Natural killer cell treated with Interleukin-12 subunit alpha and Interleukin-12 subunit beta and Interleukin-15 and Interleukin-18, amount 100 ng/mL, for 72 hours (primary cell): Measurements from ENCODE around the gene IL1RAPL2. TPM values are rescaled to one million over a fixed set of nuclear protein-coding genes. Genes with fewer than 3 reads are reported as not detected.

Experiments
- ATAC-seq, 2 donors: fragments of 150-1000 bp; cut with Tn5 transposase in 1 of 2; sonication (Bioruptor Pico), chemical (Tn5 transposase) in 1 of 2; 2 replicates each; pipeline ENCODE4 v1.10.0; 2021
- DNase-seq: peaks from one replicate; pipeline ENCODE4 v3.0.0; 2022; ENCODE audit warnings: low spot score
- H3K27ac Mint-ChIP-seq, 2 donors: 1 replicate in 1 of 2; 2 replicates in 1 of 2; pipeline ENCODE4 v1.8.0; 2022; ENCODE audit warnings: mixed read lengths in 2 of 2, mild to moderate bottlenecking in 1 of 2, moderate library complexity in 1 of 2
- H3K27me3 Mint-ChIP-seq, 2 donors: 1 replicate in 1 of 2; 2 replicates in 1 of 2; pipeline ENCODE4 v1.8.0; 2022; ENCODE audit warnings: mixed read lengths in 2 of 2
- H3K36me3 Mint-ChIP-seq: one replicate; pipeline ENCODE4 v1.8.0; 2022; ENCODE audit warnings: mixed read lengths
- H3K4me1 Mint-ChIP-seq, 2 donors: 1 replicate in 1 of 2; 2 replicates in 1 of 2; pipeline ENCODE4 v1.8.0; 2022; ENCODE audit warnings: low read depth in 2 of 2, mixed read lengths in 2 of 2, mild to moderate bottlenecking in 1 of 2
- H3K4me3 Mint-ChIP-seq: one replicate; pipeline ENCODE4 v1.8.0; 2022; ENCODE audit warnings: mixed read lengths
- H3K9me3 Mint-ChIP-seq: 2 replicates; pipeline ENCODE4 v1.8.0; 2022; ENCODE audit warnings: mixed read lengths
- total RNA-seq, 2 donors: library from RNA; stranded (reverse); gene quantifications; one replicate each; pipeline ENCODE4 v1.2.3, GENCODE V29; 2022

The IL1RAPL2 gene
- total RNA-seq, 2 donors from 2014 or later: not detected

GRCh38 chrX:104697294-104697693, 131.3 kb downstream of the IL1RAPL2 start:
- H3K4me3 Mint-ChIP-seq: no peak overlapping the region
- peaks cover 0 to 5% of the 10 kb centered on the region in 2 donors for H3K27me3 Mint-ChIP-seq
- no peaks in the 10 kb centered on the region for H3K36me3 Mint-ChIP-seq
- ATAC-seq (no peak), DNase-seq (no peak)
- H3K27ac Mint-ChIP-seq: no peak overlapping the region
- no peaks in the 10 kb centered on the region for H3K4me1 Mint-ChIP-seq
- H3K9me3 Mint-ChIP-seq: no peaks in the 10 kb centered on the region

- no peak overlapping the region for H3K27ac Mint-ChIP-seq
- peaks cover 0 to 8% of the 10 kb centered on the region in 2 donors for H3K27me3 Mint-ChIP-seq
- no peak overlapping the region for H3K4me3 Mint-ChIP-seq
- H3K9me3 Mint-ChIP-seq: no peaks in the 10 kb centered on the region
- ATAC-seq (no peak), DNase-seq (no peak)
- no peaks in the 10 kb centered on the region for H3K4me1 Mint-ChIP-seq
- no peaks in the 10 kb centered on the region for H3K36me3 Mint-ChIP-seq
Measured at GRCh38 chrX:104707042-104707441, 141.0 kb downstream of the IL1RAPL2 start.

- Mint-ChIP-seq H3K27ac (no peak overlapping the region), H3K4me3 (no peak overlapping the region), H3K27me3 (peaks cover 0 to 8% of the 10 kb centered on the region in 2 donors), H3K4me1 (no peaks in the 10 kb centered on the region), H3K36me3 (no peaks in the 10 kb centered on the region), H3K9me3 (no peaks in the 10 kb centered on the region)
- no peak for DNase-seq
- no peak for ATAC-seq
Measured at GRCh38 chrX:104707572-104707971, 141.6 kb downstream of the IL1RAPL2 start.

GRCh38 chrX:104712515-104712914, 146.5 kb downstream of the IL1RAPL2 start:
- Mint-ChIP-seq H3K27me3 (peaks cover 0 to 6% of the 10 kb centered on the region in 2 donors), H3K27ac (no peak overlapping the region), H3K9me3 (no peaks in the 10 kb centered on the region), H3K4me3 (no peak overlapping the region), H3K4me1 (no peaks in the 10 kb centered on the region), H3K36me3 (no peaks in the 10 kb centered on the region)
- no peak for DNase-seq
- no peak for ATAC-seq

- no peaks in the 10 kb centered on the region for H3K4me1 Mint-ChIP-seq
- ATAC-seq: no peak
- no peak overlapping the region for H3K27ac Mint-ChIP-seq
Measured at GRCh38 chrX:104721854-104722253, 155.9 kb downstream of the IL1RAPL2 start.

GRCh38 chrX:104728456-104728855, 162.5 kb downstream of the IL1RAPL2 start:
- no peaks in the 10 kb centered on the region for H3K27me3 Mint-ChIP-seq
- DNase-seq (no peak), ATAC-seq (no peak)
- no peak overlapping the region for H3K27ac Mint-ChIP-seq
- no peaks in the 10 kb centered on the region for H3K9me3 Mint-ChIP-seq
- H3K36me3 Mint-ChIP-seq: no peaks in the 10 kb centered on the region
- H3K4me3 Mint-ChIP-seq: no peak overlapping the region
- H3K4me1 Mint-ChIP-seq: no peaks in the 10 kb centered on the region

More at GRCh38 chrX:104721854-104722253, 155.9 kb downstream of the IL1RAPL2 start:
- H3K9me3 Mint-ChIP-seq: no peaks in the 10 kb centered on the region
- H3K36me3 Mint-ChIP-seq: no peaks in the 10 kb centered on the region
- H3K4me3 Mint-ChIP-seq: no peak overlapping the region
- no peak for DNase-seq
- peaks cover 0 to 7% of the 10 kb centered on the region in 2 donors for H3K27me3 Mint-ChIP-seq

- Mint-ChIP-seq H3K4me3 (no peak overlapping the region), H3K36me3 (no peaks in the 10 kb centered on the region), H3K4me1 (no peaks in the 10 kb centered on the region), H3K27ac (no peak overlapping the region), H3K27me3 (no peaks in the 10 kb centered on the region), H3K9me3 (no peaks in the 10 kb centered on the region)
- ATAC-seq (no peak), DNase-seq (no peak)
Measured at GRCh38 chrX:104742355-104742754, 176.4 kb downstream of the IL1RAPL2 start.

- Mint-ChIP-seq H3K4me3 (no peak overlapping the region), H3K9me3 (no peaks in the 10 kb centered on the region), H3K36me3 (no peaks in the 10 kb centered on the region), H3K27me3 (no peaks in the 10 kb centered on the region), H3K4me1 (no peaks in the 10 kb centered on the region), H3K27ac (no peak overlapping the region)
- ATAC-seq: no peak
- no peak for DNase-seq
Measured at GRCh38 chrX:104745152-104745551, 179.2 kb downstream of the IL1RAPL2 start.

GRCh38 chrX:104749951-104750610, 184.1 kb downstream of the IL1RAPL2 start:
- ATAC-seq (no peak), DNase-seq (no peak)
- Mint-ChIP-seq H3K4me3 (no peak overlapping the region), H3K9me3 (no peaks in the 10 kb centered on the region), H3K36me3 (no peaks in the 10 kb centered on the region), H3K27me3 (no peaks in the 10 kb centered on the region), H3K4me1 (no peaks in the 10 kb centered on the region), H3K27ac (no peak overlapping the region)

GRCh38 chrX:104762641-104763040, 196.6 kb downstream of the IL1RAPL2 start:
- H3K27ac Mint-ChIP-seq: no peak overlapping the region
- H3K4me1 Mint-ChIP-seq: no peaks in the 10 kb centered on the region

GRCh38 chrX:104789784-104790183, 223.8 kb downstream of the IL1RAPL2 start:
- H3K9me3 Mint-ChIP-seq: peaks cover 2% of the 10 kb centered on the region
- H3K27me3 Mint-ChIP-seq: peaks cover 0 to 4% of the 10 kb centered on the region in 2 donors
- H3K27ac Mint-ChIP-seq: no peak overlapping the region
- H3K36me3 Mint-ChIP-seq: no peaks in the 10 kb centered on the region
- ATAC-seq (no peak), DNase-seq (no peak)
- H3K4me3 Mint-ChIP-seq: no peak overlapping the region
- H3K4me1 Mint-ChIP-seq: no peaks in the 10 kb centered on the region

More at GRCh38 chrX:104762641-104763040, 196.6 kb downstream of the IL1RAPL2 start:
- ATAC-seq (no peak), DNase-seq (no peak)
- H3K9me3 Mint-ChIP-seq: peaks cover 7% of the 10 kb centered on the region
- H3K36me3 Mint-ChIP-seq: peaks cover 5% of the 10 kb centered on the region
- H3K4me3 Mint-ChIP-seq: no peak overlapping the region
- H3K27me3 Mint-ChIP-seq: no peaks in the 10 kb centered on the region

- H3K36me3 Mint-ChIP-seq: no peaks in the 10 kb centered on the region
- DNase-seq: no peak
- H3K27ac Mint-ChIP-seq: no peak overlapping the region
- peaks cover 0 to 3% of the 10 kb centered on the region in 2 donors for H3K27me3 Mint-ChIP-seq
- H3K9me3 Mint-ChIP-seq: no peaks in the 10 kb centered on the region
- ATAC-seq: no peak
- no peak overlapping the region for H3K4me3 Mint-ChIP-seq
- no peaks in the 10 kb centered on the region for H3K4me1 Mint-ChIP-seq
Measured at GRCh38 chrX:104795804-104796203, 229.8 kb downstream of the IL1RAPL2 start.

GRCh38 chrX:104803219-104803618, 237.2 kb downstream of the IL1RAPL2 start:
- no peaks in the 10 kb centered on the region for H3K4me1 Mint-ChIP-seq
- no peak for ATAC-seq

GRCh38 chrX:104806346-104806745, 240.3 kb downstream of the IL1RAPL2 start:
- Mint-ChIP-seq H3K9me3 (no peaks in the 10 kb centered on the region), H3K27me3 (no peaks in the 10 kb centered on the region), H3K4me1 (no peaks in the 10 kb centered on the region), H3K4me3 (no peak overlapping the region), H3K36me3 (no peaks in the 10 kb centered on the region), H3K27ac (no peak overlapping the region)
- ATAC-seq: no peak
- DNase-seq: no peak

More at GRCh38 chrX:104803219-104803618, 237.2 kb downstream of the IL1RAPL2 start:
- H3K9me3 Mint-ChIP-seq: no peaks in the 10 kb centered on the region
- H3K4me3 Mint-ChIP-seq: no peak overlapping the region
- no peak for DNase-seq
- no peaks in the 10 kb centered on the region for H3K36me3 Mint-ChIP-seq
- no peaks in the 10 kb centered on the region for H3K27me3 Mint-ChIP-seq
- no peak overlapping the region for H3K27ac Mint-ChIP-seq

- ATAC-seq (no peak), DNase-seq (no peak)
- H3K27ac Mint-ChIP-seq: no peak overlapping the region
- no peaks in the 10 kb centered on the region for H3K36me3 Mint-ChIP-seq
- peaks cover 0 to 5% of the 10 kb centered on the region in 2 donors for H3K27me3 Mint-ChIP-seq
- no peaks in the 10 kb centered on the region for H3K9me3 Mint-ChIP-seq
- H3K4me3 Mint-ChIP-seq: no peak overlapping the region
- H3K4me1 Mint-ChIP-seq: no peaks in the 10 kb centered on the region
Measured at GRCh38 chrX:104833401-104833800, 267.4 kb downstream of the IL1RAPL2 start.
